Measurements from ENCODE around the gene OR2H2. TPM values are rescaled to one million over a fixed set of nuclear protein-coding genes. Genes with fewer than 3 reads are reported as not detected.

Gene OR2H2
- total RNA-seq, 4 donors from 2014 or later: not detected

- H3K27ac ChIP-seq: no peak overlapping the region
- WGBS: 6% methylated on average over 9 of the region's 9 CpGs
Observed at GRCh38 chr6:29633534-29633905, 48.6 kb downstream of the OR2H2 start.

GRCh38 chr6:29637247-29637646 is 52.3 kb downstream of the OR2H2 start:
- Histone ChIP-seq H3K27me3 (no peaks in the 10 kb centered on the region), H3K27ac (no peak overlapping the region), H3K4me1 (peaks cover 10% of the 10 kb centered on the region), H3K9me3 (no peaks in the 10 kb centered on the region), H3K36me3 (no peaks in the 10 kb centered on the region), H3K4me3 (no peak overlapping the region)
- 88% methylated on average over 9 of the region's 9 CpGs for WGBS
- DNase-seq (ENCODE audit: low spot score in 2 of 2): no peak
- no peak for TF ChIP-seq EP300 (IDR thresholded peaks at IDR 0.05)
- no peak for TF ChIP-seq POLR2A (IDR thresholded peaks at IDR 0.05)
- TF ChIP-seq POLR2AphosphoS5 (IDR thresholded peaks at IDR 0.05): no peak
- TF ChIP-seq CTCF (IDR thresholded peaks at IDR 0.05): no peak

More at GRCh38 chr6:29633534-29633905, 48.6 kb downstream of the OR2H2 start:
- Histone ChIP-seq H3K9me3 (no peaks in the 10 kb centered on the region), H3K36me3 (no peaks in the 10 kb centered on the region), H3K4me3 (peak overlapping the region; percentile 67), H3K4me1 (peaks cover 29% of the 10 kb centered on the region), H3K27me3 (no peaks in the 10 kb centered on the region)
- TF ChIP-seq POLR2A (IDR thresholded peaks at IDR 0.05) (no peak), POLR2AphosphoS5 (IDR thresholded peaks at IDR 0.05) (no peak), EP300 (IDR thresholded peaks at IDR 0.05) (no peak), CTCF (IDR thresholded peaks at IDR 0.05) (no peak)
- no peak for DNase-seq (ENCODE audit: low spot score in 2 of 2)

Other genes with a start within 250 kb of the OR2H2 start
- gene OR5V1, start 216.3 kb upstream of the OR2H2 start, total RNA-seq: not detected
- not detected for gene OR12D3, start 209.8 kb upstream of the OR2H2 start, total RNA-seq
- not detected for gene OR12D2, start 189.5 kb upstream of the OR2H2 start, total RNA-seq
- gene OR12D1, start 170.2 kb upstream of the OR2H2 start, total RNA-seq: not detected
- not detected for gene OR10C1, start 145.8 kb upstream of the OR2H2 start, total RNA-seq
- not detected for gene OR11A1, start 128.1 kb upstream of the OR2H2 start, total RNA-seq
- gene OR2H1, start 128.0 kb upstream of the OR2H2 start, total RNA-seq: not detected
- not detected for gene MAS1L, start 97.2 kb upstream of the OR2H2 start, total RNA-seq
- not detected for gene UBD, start 25.4 kb upstream of the OR2H2 start, total RNA-seq
- gene GABBR1, start 48.1 kb downstream of the OR2H2 start, total RNA-seq: 10 to 100 TPM; 16.4 to 78.1 (median 31.1) TPM
- not detected for gene MOG, start 72.0 kb downstream of the OR2H2 start, total RNA-seq
- gene ZFP57, start 96.0 kb downstream of the OR2H2 start, total RNA-seq: under 1 TPM in 1 of 4 donors, not detected in 3; 0.76 TPM
- 100 to 1,000 TPM in 1 of 4 donors, 10 to 100 TPM in 3; 25.6 to 162 (median 62.2) TPM for gene HLA-F, start 138.3 kb downstream of the OR2H2 start, total RNA-seq
- gene HLA-G, start 242.7 kb downstream of the OR2H2 start, total RNA-seq: 1 to 10 TPM in 1 of 4 donors, under 1 TPM in 1, not detected in 2; 0.80 to 1.1 TPM